ENCODE results near the gene PAMR1. TPM values are rescaled to one million over a fixed set of nuclear protein-coding genes. Genes with fewer than 3 reads are reported as not detected.

The PAMR1 gene
- polyA plus RNA-seq, 3 donors, result 4.7 to 7.7 (median 5.9) TPM

DNA sequence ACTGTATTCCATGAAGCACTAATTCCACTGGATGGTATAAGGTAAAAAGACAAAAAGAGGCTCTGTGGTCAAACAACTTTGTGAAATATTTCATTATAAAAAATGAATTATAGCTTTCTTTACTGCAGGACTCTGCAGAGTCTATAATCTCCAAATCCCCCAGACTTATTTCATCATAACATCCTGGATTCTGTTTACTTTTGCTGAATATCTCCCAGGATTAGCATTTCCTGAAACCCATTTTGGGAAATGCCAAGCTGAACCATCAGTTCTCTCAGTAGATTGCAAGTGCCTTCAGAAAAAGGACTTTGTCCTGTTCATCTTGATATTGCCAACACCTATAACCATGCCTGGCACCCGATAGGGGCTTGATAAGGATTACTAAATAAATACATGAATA lies 7.9 kb downstream of the PAMR1 start:
- DNase-seq (ENCODE audit: extremely low read depth in 1 of 11, low read depth in 9 of 11, low spot score in 4 of 11), result no peak

DNA sequence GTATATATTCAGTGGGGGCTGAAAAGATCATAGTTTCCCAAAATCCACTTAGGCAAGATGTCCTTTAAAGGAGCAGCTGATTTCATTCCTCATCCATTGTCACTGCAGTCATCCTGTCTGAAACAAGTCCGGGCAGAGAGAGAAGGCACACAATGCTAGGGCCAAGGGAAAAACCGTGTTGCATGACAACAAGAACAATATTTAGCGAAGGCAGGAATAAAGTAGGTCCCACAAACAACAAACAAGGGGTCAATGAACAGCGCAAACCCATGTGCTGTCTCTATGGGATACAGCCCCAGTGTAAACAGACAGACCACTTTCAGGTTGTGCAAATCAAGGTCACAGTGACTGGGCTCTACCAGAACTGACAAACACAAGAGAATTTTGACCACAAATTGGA lies 9.0 kb downstream of the PAMR1 start:
- DNase-seq (ENCODE audit: extremely low read depth in 1 of 11, low read depth in 9 of 11, low spot score in 4 of 11), result no peak

DNA sequence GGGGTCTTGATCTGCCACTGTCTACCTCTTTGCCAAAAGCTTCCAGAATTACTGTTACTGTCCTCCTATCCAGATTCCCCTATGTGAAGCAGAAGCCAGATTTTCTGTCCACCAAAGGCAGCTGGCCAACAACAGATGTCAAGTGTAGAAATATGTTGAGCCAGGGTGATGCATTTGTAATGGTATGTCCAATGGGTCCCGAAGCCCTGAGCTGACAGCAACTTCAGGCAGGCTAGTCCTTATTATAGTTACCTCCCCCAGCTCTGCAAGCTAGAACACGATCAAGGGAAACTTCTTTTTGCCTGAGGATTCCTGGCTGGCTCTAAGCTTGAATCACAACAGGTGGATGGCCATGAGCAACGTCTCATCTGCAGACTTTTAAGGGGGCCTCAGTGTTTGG lies 10.2 kb downstream of the PAMR1 start:
- no peak for DNase-seq (ENCODE audit: extremely low read depth in 1 of 11, low read depth in 9 of 11, low spot score in 4 of 11)

DNA sequence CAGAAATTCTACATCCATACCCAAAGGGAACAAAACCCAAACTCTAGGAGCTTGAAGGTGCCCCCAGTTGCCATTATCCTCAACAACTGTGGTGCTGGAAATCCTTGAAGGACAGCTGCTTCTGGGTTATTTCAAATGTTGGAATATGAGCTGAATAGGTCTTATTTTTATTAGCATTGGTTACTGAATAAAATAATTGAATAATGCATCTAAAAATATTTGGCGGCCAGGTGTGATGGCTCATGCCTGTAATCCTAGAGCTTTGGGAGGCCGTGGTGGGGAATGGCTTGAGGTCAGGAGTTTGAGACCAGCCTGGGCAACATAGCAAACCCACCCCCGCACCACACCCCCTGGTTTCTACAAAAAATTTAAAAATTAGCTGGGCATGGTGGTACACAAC lies 10.9 kb downstream of the PAMR1 start:
- DNase-seq (ENCODE audit: extremely low read depth in 1 of 11, low read depth in 9 of 11, low spot score in 4 of 11), result no peak

DNA sequence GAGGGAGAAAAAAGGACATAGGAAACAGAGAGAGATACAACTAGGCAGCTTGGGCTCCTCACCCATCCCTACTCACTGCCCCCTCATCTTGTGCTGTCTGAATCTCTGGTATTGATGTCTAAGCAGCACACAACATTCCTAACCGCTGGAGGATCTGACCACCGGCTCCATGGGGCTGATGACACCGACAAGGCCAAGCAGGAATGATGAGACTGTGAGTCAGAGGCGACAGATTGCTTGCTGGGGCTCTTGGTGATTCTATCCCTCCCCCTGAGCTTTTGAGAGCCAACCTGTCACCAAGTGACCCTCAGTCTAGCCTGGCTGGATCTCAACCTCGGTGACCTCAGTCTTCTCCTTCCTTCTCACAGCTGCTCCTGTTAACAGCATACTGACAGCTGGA lies 13.8 kb downstream of the PAMR1 start:
- DNase-seq (ENCODE audit: extremely low read depth in 1 of 11, low read depth in 9 of 11, low spot score in 4 of 11), result no peak

DNA sequence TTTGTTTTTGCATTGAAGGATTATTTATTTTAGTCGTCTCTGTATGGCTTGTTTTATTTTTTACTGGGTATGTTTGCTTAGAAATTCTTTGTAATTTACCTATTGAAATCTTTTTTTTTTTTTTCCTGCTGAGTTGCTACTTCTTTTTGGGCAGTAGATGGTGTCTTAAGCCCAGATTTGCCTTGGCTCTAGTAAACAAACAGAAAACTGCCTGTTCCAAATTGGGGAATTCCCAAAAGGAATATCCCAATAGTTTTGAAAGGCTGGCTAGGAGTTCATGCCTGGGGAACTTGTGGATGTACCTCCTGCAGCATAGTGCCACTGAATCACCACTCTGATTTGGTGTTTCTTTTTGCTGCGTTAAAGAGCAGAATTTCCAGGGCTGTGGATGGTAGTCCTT lies 17.7 kb downstream of the PAMR1 start:
- no peak for DNase-seq (ENCODE audit: extremely low read depth in 1 of 11, low read depth in 9 of 11, low spot score in 4 of 11)

DNA sequence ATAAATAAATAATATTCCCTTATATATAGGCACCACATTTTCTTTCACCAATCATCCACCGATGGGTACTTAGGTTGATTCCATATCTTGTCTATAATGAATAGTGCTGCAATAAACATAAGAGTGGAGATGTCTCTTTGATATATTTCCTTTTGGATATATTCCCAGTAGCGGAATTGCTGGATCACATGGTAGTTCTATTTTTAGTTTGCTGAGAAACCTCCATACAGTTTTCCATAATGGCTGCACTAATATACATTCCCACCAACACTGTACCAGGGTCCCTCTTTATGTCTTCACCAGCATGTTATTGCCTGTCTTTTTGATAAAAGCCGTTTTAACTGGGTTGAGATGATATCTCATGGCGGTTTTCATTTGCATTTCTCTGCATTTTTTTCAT lies 23.6 kb downstream of the PAMR1 start:
- no peak for DNase-seq (ENCODE audit: extremely low read depth in 1 of 11, low read depth in 9 of 11, low spot score in 4 of 11)

DNA sequence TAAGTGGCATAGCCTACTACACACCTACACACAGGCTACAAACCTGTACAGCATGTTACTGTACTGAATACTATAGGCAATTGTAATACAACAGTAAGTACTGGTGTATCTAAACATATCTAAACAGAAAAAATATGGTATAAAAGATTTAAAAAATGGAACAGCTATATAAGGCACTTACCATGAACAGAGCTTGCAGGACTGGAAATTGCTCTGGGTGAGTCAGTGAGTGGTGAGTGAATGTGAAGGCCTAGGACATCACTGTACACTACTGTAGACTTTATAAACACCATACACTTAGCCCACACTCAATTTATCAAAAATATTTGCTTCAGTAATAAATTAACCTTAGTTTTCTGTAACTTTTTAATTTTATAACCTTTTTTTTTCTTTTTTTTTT lies 24.7 kb downstream of the PAMR1 start:
- no peak for DNase-seq (ENCODE audit: extremely low read depth in 1 of 11, low read depth in 9 of 11, low spot score in 4 of 11)

DNA sequence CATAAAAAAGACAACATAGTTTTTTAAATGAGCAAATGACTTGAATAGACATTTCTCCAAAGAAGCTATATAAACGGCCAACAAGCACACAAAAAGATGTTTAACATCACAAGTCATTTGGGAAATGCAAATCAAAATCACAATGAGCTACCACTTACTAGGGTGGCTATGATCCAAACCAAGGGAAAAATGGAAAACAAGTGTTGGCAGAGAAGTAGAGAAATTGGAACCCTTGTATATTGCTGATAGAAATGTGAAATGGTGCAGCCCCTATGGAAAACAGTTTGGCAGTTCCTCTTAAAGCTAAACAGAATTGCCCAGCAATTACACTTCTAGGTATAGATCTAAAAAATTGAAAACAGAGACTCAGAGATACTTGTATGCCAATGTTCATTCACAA lies 29.0 kb downstream of the PAMR1 start:
- DNase-seq (ENCODE audit: extremely low read depth in 1 of 11, low read depth in 9 of 11, low spot score in 4 of 11), result no peak

DNA sequence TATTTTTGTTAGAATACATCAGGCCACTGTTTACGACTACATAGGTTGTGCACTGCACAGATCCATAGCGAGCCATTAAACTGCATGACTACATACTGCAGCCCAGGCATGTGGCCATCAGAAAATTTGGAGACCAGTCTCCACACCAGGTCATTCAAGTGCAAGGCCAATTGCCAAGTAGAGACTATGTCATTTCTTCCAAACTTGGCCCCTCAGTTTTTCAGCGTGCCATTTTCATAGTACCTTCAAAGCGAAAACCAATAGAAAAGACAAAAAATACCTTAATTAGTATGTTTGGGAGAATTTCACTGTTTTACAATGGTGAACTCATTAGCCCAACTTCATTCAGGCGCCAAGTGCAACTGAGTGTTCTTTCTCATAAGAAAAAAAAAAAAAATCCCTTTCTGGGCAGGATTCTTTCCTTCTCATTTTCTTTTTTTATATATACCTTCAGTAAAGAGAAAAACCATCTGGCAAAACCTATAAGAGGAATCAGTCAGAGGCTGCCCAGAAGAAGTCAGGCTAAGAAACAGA lies 30.4 kb downstream of the PAMR1 start:
- DNase-seq (ENCODE audit: extremely low read depth in 1 of 11, low read depth in 9 of 11, low spot score in 4 of 11), result no peak

DNA sequence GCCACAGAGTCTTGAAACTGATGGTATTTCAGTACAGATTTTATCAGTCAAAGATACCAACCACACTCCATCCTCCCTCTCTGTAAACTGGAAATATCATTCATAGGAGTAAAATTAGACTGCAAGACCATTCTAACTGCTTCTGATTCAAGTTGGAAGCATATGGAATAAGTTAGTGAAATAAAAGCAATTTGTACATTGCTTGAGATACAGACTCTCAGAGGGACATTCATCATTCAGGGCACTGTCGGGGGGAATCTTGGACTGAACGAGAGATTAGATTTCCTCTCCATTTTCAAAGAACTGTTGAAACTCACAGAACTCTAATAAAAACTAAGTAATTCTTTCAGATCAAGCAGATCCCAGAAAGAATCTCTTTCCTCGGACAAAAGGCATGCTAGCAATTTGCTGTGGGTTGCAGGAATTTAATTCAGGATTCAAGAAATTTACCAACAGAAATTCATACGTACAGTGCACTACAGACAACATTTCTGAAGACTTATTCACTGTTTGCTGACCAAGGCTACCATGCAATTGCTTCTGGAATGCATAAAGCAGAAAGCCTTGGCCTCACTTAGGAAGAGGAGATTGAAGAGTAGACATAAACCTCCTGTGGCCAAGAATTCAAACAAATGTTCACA lies 34.1 kb downstream of the PAMR1 start:
- DNase-seq (ENCODE audit: extremely low read depth in 1 of 11, low read depth in 9 of 11, low spot score in 4 of 11), result peak in 1 of 11 donors; percentile 4

DNA sequence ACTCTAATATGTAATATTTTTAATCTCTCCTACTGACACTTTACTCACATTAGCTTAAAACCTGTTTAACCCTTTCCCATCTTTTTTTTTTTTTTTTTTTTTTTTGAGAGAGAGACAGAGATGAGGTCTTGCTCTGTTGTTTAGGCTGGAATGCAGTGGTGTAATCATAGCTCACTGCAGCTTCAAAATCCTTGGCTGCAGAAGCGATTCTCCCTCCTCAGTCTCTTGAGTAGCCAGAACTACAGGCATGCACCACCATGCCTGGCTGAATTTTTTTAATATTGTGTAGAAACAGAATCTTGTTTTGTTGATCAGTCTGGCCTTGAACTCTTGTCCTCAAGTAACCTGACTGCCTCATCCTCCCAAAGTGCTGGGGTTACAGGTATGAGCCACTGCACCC lies 37.3 kb downstream of the PAMR1 start:
- no peak for DNase-seq (ENCODE audit: extremely low read depth in 1 of 11, low read depth in 9 of 11, low spot score in 4 of 11)

DNA sequence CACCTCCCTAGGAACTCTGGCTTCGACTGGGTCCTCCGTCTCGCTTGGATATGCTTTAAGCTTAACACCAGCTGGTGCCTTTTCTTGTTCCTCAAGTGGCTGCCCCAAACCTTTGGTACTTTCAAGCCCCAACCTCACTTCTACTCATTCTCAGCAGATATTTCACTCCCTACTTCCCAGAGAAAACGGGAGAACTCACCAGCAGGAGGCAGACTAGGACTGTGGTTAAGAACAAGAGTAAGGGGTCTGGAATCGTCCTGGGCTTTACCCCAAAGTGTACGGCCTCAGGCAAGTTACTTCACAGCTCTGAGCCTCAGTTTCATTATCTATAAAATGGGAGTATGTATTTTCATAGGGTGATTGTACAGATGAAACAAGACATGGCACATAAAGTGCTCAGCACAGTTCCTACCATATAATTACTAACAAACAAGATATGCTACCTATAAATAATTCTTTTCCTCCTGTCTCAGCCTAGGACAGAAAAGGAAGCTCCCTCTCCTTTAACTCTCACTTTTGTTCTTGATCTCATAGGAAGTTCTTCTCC lies 37.8 kb downstream of the PAMR1 start:
- peak in 8 of 11 donors; percentile 22 to 51 (median 28) for DNase-seq (ENCODE audit: extremely low read depth in 1 of 11, low read depth in 9 of 11, low spot score in 4 of 11)

DNA sequence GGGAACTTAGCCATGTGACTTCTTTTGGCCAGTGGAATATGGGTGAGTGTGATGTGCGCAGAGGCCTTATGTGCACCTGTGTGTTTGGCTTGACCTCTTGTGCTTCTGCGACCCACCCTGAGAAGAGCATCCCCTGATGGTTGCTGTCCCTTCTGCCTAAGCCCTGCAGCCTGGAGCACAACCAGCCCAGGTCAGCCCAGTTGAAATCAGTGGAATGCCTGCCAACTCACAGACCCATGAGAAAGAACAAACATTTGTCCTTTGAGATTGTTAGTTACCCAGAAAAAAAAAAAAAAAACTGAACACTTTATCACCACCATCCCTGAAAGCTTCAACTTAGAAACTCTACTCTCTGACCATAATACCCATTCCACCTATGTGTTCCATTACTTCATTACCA lies 38.5 kb downstream of the PAMR1 start:
- DNase-seq (ENCODE audit: extremely low read depth in 1 of 11, low read depth in 9 of 11, low spot score in 4 of 11), result no peak

DNA sequence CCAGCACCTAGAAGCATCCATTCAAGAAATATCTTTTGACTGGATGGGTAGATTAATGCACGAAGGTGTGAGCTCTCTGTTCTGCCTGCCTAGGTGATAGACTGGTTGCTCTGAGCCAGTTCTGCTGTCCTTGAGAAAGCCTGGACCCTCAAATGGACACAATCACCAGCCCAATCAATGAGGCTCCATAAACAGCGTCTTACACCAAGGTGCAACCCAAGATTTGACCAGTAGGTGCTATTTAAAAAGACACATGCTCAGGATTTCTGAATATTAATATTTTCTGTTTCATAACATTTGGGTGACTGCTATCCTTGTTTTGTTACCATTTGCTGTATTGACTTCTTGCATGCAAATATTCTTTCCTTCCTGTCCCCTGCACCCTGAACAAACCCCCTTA lies 39.0 kb downstream of the PAMR1 start:
- DNase-seq (ENCODE audit: extremely low read depth in 1 of 11, low read depth in 9 of 11, low spot score in 4 of 11), result no peak

DNA sequence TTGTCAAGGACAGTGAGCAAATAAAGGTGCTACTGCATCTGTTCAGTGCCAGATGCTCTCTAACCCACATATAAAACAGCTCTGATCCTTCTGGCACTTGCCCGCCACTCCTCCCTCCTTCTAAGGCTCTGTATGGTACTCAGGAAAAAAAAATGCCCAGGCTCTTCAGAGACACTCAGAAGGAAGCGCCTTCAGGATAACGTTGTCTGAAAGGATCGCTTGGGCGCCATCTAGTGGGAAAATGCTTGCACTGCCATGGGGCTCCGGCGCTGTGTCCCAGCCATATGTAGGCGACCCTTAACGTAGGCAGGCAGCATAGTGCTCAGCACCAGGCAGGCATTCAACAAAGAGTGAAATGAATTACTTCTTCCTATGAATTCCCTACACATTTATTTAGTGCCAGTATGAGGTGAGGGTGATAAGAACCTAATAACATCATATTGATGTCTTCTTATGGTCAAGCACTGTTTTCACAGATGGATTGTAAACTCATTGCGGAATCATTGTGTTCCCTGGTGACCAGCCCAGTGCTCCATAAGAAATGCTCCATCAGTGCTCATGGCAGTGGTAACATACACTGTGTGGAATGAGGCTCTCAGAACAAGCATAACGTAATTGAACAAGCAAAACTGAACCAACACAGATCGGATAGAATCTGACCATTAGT lies 39.6 kb downstream of the PAMR1 start:
- DNase-seq (ENCODE audit: extremely low read depth in 1 of 11, low read depth in 9 of 11, low spot score in 4 of 11), result peak; percentile 57 to 76 (median 65)

DNA sequence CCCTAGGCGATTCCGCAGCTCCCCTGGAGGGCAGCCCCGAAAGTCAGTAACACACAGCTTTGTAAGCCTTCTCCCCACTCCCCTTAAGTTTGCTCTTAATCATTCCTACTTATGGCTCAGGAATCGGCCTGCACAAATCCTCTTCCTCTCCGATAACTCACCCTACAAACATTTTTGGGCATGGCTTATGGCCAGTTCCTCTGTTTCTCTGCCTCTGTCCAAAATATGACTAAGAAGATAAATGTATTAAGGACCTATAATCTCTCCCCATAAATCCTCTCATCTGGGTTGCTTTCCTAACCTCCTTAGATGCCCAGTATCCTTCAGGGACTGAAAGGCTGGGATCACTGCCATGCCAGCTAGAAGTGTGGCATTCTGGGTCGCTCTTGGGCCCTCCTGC lies 41.0 kb downstream of the PAMR1 start:
- DNase-seq (ENCODE audit: extremely low read depth in 1 of 11, low read depth in 9 of 11, low spot score in 4 of 11), result no peak

DNA sequence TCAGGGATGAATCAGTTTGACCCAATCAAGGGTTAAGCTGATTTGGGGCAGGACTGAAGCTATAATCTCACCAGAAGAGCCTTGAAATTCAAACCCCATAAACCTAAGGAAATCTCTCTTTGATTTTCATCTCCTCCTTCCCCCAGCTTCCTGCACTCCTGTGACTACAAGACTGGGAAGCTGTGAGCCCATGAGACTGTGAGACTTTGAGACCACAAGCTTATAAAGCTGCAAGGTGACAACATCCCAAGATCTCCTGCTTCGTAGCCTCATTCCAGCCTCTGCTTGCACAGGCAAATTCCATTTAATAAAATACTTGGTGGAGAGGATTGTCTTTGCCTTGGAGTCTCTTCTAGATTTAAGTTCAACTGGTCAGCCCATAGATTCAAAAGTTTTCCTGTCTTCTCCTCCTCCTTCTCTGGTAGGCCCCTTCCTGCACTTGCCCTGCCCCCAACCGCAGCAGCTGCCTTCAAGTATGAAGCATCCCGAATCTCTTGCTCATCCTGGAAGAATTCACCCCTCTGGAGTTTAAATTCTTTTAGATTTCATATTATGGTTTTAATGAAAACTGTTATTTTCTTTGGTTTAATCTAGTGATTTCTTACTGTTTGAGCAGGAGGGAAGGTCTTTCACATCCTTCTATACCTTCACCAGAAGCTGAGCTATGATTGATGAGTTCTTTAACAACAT lies 42.1 kb downstream of the PAMR1 start:
- no peak for DNase-seq (ENCODE audit: extremely low read depth in 1 of 11, low read depth in 9 of 11, low spot score in 4 of 11)

DNA sequence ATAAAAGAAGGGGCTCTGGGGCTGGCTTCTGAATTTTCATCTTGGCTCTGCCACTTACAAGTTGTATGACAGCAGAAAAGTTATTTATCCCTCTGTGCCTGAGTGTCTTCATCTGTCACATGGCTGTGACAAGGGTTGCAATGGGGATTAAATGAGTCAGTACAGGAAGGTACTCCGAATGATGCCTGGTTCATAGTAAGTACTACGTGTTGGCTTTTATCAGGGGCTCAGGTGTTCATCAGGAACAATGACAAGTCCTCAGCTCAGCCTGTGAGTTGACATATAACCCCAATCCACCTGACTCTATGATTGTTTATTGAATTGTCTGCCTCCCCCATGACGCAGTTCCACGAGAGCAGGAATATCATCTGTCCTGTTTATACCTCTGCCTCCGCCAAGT lies 45.7 kb downstream of the PAMR1 start:
- DNase-seq (ENCODE audit: extremely low read depth in 1 of 11, low read depth in 9 of 11, low spot score in 4 of 11), result no peak

DNA sequence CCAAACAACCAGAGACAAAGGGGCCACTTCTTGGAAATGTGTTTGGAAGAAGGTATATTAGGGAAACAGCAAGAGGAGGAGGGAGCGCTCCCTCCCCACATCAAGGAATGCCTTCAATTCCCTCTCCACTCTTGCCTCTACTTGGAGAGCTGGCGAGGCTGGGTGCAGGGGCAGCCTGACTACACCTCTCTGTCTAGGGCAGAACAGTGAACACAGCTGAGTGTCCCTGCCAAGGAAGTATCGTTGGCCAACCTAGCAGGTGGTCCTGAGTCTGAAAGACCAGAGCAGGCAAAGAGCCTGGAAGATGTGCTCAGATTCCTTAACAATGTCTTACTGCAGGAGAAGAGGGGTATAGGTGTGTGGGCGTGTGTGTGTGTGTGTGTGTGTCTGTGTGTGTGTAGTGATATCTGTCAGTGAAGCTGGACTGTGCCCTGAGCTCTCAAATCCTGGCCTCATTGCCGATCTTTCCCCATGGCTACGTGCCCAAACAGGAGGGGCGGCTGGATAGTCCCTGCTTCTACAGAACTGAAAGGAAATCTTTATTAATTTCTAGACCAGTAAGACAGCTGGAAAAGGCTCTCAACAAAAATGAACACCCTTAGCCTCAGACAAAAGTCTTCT lies 46.8 kb downstream of the PAMR1 start:
- no peak for DNase-seq (ENCODE audit: extremely low read depth in 1 of 11, low read depth in 9 of 11, low spot score in 4 of 11)
